Neural cell (in vitro differentiated cells): ENCODE results near the gene LTA4H.

Experiments used
- EP300 ChIP-seq: fragments of 450-650 bp; conservative IDR thresholded peaks from 2 replicates; pipeline ENCODE4 v1.6.1; 2014; ENCODE audit warnings: antibody characterized with exemption, mild to moderate bottlenecking, moderate library complexity; ENCODE audit not compliant: poor library complexity, severe bottlenecking
- EZH2 ChIP-seq: fragments of 200-600, 300-800 bp; shearing (Covaris generic), sonication (generic); IDR thresholded peaks from 2 replicates; pipeline ENCODE4 v1.6.1; 2014; ENCODE audit warnings: antibody characterized with exemption, low read length, borderline replicate concordance, mild to moderate bottlenecking; ENCODE audit not compliant: insufficient read depth, poor library complexity, severe bottlenecking
- POLR2AphosphoS5 ChIP-seq: IDR thresholded peaks from 2 replicates; pipeline ENCODE4 v1.6.1; 2012
- TAF1 ChIP-seq: IDR thresholded peaks from 2 replicates; pipeline ENCODE4 v1.6.1; 2012; ENCODE audit warnings: low read depth
- TF ChIP-seq, protein P1 (sequence below): fragments of 450-650 bp; IDR thresholded peaks from 2 replicates; pipeline ENCODE4 v1.5.1; 2014; ENCODE audit warnings: antibody characterized with exemption, mild to moderate bottlenecking, moderate library complexity; ENCODE audit not compliant: poor library complexity, severe bottlenecking
- TF ChIP-seq, protein P2 (sequence below): IDR thresholded peaks from 2 replicates; pipeline ENCODE4 v1.6.1; 2012; ENCODE audit warnings: borderline replicate concordance

DNA sequence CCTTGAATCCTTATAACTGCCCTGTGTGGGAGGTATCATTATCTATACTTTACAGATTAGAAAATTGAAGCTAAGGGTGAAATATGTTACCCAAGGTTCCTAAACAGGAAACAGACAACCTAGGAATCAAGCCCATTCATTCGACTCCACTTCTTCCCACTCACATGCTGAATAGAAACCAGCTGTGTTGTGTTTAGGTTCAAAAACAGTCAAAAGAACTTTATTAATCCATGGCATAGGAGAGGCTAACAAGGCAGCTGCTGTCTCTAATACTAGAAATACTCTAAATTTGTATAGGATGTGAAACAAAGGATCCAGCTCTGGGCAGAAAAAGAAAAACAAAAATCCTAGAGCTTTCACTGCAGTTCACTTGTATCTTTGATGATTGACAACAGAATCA, 82.4 kb downstream of the LTA4H start:
- TF ChIP-seq, protein P1, sequence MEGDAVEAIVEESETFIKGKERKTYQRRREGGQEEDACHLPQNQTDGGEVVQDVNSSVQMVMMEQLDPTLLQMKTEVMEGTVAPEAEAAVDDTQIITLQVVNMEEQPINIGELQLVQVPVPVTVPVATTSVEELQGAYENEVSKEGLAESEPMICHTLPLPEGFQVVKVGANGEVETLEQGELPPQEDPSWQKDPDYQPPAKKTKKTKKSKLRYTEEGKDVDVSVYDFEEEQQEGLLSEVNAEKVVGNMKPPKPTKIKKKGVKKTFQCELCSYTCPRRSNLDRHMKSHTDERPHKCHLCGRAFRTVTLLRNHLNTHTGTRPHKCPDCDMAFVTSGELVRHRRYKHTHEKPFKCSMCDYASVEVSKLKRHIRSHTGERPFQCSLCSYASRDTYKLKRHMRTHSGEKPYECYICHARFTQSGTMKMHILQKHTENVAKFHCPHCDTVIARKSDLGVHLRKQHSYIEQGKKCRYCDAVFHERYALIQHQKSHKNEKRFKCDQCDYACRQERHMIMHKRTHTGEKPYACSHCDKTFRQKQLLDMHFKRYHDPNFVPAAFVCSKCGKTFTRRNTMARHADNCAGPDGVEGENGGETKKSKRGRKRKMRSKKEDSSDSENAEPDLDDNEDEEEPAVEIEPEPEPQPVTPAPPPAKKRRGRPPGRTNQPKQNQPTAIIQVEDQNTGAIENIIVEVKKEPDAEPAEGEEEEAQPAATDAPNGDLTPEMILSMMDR, result no peak
- TF ChIP-seq EZH2 (no peak), POLR2AphosphoS5 (no peak), EP300 (no peak), TAF1 (no peak)
- TF ChIP-seq, protein P2, sequence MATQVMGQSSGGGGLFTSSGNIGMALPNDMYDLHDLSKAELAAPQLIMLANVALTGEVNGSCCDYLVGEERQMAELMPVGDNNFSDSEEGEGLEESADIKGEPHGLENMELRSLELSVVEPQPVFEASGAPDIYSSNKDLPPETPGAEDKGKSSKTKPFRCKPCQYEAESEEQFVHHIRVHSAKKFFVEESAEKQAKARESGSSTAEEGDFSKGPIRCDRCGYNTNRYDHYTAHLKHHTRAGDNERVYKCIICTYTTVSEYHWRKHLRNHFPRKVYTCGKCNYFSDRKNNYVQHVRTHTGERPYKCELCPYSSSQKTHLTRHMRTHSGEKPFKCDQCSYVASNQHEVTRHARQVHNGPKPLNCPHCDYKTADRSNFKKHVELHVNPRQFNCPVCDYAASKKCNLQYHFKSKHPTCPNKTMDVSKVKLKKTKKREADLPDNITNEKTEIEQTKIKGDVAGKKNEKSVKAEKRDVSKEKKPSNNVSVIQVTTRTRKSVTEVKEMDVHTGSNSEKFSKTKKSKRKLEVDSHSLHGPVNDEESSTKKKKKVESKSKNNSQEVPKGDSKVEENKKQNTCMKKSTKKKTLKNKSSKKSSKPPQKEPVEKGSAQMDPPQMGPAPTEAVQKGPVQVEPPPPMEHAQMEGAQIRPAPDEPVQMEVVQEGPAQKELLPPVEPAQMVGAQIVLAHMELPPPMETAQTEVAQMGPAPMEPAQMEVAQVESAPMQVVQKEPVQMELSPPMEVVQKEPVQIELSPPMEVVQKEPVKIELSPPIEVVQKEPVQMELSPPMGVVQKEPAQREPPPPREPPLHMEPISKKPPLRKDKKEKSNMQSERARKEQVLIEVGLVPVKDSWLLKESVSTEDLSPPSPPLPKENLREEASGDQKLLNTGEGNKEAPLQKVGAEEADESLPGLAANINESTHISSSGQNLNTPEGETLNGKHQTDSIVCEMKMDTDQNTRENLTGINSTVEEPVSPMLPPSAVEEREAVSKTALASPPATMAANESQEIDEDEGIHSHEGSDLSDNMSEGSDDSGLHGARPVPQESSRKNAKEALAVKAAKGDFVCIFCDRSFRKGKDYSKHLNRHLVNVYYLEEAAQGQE, result no peak
